Retinal pigment epithelial cell (primary cell): ENCODE data around the gene ZNF408.
A peak's percentile ranks its signal among the peaks of the same experiment; 100 is the strongest.
"Not testable (repeated sequence)": the region's sequence is repeated elsewhere in the genome, so short reads cannot be mapped to it uniquely, and the experiment has no call there.

Experiments
- DNase-seq: peaks from one replicate; pipeline ENCODE4 v3.0.0-alpha.2; 2010; ENCODE audit warnings: low read depth
- H3K4me3 ChIP-seq: 2 replicates; pipeline ENCODE4 v1.5.1; 2011; ENCODE audit warnings: mild to moderate bottlenecking, low read length, control low read depth, moderate library complexity
- CTCF ChIP-seq: conservative IDR thresholded peaks from 2 replicates; pipeline ENCODE4 v1.5.1; 2011; ENCODE audit warnings: low read depth, low read length, control low read depth, inconsistent platforms

Gene ZNF408

GRCh38 chr11:46663277-46663940, 37.4 kb upstream of the ZNF408 start:
- TF ChIP-seq CTCF, result no peak
- no peak overlapping the region for H3K4me3 ChIP-seq
- no peak for DNase-seq

GRCh38 chr11:46664612-46665011, 36.2 kb upstream of the ZNF408 start:
- no peak for DNase-seq
- TF ChIP-seq CTCF, result no peak
- no peak overlapping the region for H3K4me3 ChIP-seq

GRCh38 chr11:46665356-46665755, 35.5 kb upstream of the ZNF408 start:
- H3K4me3 ChIP-seq, result no peak overlapping the region
- no peak for TF ChIP-seq CTCF
- no peak for DNase-seq

GRCh38 chr11:46666516-46666915, 34.3 kb upstream of the ZNF408 start:
- no peak for DNase-seq
- TF ChIP-seq CTCF, result no peak
- no peak overlapping the region for H3K4me3 ChIP-seq

- peak; percentile 5 for DNase-seq
- TF ChIP-seq CTCF, result no peak
- no peak overlapping the region for H3K4me3 ChIP-seq
Measured at GRCh38 chr11:46667043-46667481, 33.8 kb upstream of the ZNF408 start.

- TF ChIP-seq CTCF, result no peak
- no peak overlapping the region for H3K4me3 ChIP-seq
- no peak for DNase-seq
Measured at GRCh38 chr11:46668480-46669085, 32.2 kb upstream of the ZNF408 start.

- peak; percentile 46 for TF ChIP-seq CTCF
- peak; percentile 19 for DNase-seq
- no peak overlapping the region for H3K4me3 ChIP-seq
Measured at GRCh38 chr11:46669711-46670139, 31.1 kb upstream of the ZNF408 start.

GRCh38 chr11:46670521-46670920, 30.3 kb upstream of the ZNF408 start:
- DNase-seq, H3K4me3 ChIP-seq: not testable (repeated sequence)
